ENCODE data around the gene OOSP1.
A peak's percentile ranks its signal among the peaks of the same experiment; 100 is the strongest.
"Not testable (repeated sequence)": the region's sequence is repeated elsewhere in the genome, so short reads cannot be mapped to it uniquely, and the experiment has no call there.

OOSP1 gene

DNA sequence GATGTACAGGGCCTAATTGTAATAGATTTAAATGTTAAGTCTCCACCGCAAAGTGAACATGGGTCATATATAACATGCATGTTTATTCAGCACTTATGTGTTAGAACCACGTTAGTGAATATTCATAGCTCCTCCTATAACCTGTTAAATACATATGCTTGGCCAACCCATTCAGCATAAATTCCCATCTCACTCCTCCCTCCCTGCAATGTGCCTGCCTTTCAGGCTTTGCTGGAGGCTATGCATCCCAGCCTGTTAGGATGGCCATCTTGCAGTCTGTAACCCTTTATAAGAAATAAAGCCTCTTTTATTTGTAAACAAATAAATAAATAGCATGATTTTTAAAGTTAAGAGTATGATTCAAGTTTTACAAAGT is 23.9 kb downstream of the OOSP1 start:
- peak in 1 of 2 experiments; percentile 40 for DNase-seq

DNA sequence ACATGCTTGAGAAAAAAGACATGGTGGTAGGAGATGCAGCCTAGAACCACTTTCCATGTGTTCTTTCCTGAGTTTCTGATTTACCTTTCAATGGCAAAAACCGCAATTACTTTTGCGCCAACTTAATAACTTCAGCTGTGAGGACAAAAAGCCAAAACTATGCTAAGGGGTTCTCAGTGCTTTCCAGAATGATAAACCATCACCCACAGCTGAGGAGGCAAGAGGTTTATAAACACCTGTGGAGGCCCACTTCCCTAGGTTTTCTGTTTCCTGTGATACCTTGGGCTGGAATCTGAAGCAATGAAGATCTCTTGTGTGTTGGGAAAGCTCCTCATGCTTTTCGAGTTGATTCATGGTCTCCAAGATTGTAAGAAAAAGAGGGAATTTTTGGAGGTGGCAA is 25.5 kb downstream of the OOSP1 start, which contains the start of gene OOSP4A:
TSS of gene OOSP4A (plus strand) at position 301 of the 400 bp plus-strand sequence. CDS start at position 301, 0 bp downstream.
- DNase-seq = no peak

DNA sequence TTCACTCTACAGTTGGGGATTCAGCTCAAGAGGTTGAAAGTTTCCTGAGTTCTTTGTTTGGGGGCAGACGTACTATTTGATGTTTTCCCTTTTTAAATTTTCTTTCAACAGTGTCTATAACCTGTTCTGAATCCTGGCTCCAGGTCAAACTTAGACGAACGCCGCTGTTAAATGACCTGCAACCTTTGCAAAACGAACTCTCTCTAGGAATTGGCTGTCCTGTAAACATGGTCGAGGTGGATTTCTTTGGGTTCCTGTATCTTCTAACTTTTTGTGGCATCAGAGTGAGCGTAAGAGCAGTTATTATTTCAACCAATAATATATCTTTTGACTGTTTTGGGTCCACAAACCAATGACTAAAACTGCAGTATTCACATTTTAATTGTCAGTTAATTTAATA is 27.2 kb downstream of the OOSP1 start:
- DNase-seq = no peak

DNA sequence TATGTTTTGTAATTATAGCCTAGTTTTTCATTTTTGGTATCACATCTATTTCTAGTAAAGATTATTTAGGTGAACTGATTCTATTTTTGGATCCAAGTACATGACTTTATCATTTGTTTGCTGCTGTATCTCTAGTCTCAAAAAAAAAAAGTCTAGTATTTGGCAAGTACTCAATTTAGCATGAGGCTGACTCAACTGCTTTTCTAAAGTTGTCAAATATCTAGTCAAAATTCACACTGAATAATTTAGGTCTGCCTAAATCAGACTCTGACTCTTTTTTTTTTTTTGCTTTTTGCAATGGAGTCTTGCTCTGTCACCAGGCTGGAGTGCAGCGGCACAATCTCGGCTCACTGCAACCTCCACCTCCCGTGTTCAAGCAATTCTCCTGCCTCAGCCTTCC is 28.0 kb downstream of the OOSP1 start:
- no peak for DNase-seq

DNA sequence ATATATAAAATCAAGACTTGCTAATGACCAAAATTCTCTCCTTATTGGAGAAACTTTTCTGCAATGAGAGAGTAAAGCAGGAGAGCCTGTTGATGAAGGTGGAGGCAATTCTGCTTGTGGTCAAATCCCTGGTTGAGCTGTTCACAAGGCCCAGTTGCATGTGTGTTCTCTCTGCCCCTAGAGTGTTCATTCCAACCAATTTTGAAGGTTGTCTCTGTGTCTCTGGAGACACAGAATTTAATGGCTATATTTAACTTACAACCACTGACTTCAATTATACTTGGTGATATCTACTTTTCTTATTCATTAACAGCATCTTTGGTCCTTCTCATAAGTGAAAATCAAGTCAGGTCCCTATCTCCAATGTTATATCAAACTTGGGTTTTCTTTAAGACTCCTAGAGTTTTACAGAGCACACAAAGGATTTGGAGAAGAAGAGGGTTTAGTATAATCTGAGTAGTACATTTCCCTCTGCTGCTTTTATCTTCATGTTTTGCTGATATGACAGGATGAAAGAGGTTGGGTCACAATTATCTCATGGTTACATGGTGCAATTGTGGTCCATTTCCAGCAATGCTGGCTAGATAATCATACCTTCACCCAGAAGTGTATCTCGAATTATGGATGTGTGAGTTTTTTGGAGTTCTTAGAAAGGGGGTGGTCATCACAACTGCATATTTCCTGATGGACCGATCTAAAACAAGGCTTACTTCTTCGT is 29.6 kb downstream of the OOSP1 start:
- no peak for DNase-seq

DNA sequence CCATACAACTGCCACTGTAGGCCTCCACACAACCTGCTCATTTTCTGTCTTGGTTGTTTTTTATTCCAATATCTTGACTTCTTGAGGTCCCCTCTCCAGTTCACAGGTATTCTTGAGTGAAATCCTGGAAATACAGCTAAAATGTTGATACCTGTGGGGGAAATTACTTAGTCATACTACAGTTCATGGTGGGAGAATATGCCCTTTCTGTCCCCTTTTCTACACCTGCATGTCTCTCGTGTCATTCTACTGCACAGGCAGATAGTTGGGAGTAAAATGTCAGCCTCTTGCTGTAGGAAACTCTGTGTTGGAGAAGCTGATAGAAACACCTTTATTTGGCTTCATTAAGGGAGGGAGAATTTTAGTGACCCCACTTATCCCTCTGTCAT is 30.2 kb downstream of the OOSP1 start:
- no peak for DNase-seq

DNA sequence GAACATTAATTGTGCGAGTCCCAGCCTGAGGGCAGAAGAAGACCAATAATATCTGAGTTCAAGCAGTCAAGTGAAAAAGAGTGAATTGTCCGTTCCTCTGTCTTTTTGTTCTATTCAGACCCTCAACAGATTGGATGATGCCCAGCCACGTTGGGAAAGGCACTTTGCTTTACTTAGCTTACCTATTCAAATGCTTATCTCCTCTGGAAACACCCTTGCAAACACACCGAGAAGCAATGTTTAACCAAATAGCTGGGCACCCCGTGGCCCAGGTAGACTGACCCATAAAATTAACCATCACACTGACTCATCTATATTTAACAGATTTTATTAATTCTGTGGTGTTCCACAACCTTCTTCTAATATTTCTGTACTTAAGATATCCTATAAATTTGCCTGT is 34.9 kb downstream of the OOSP1 start:
- DNase-seq = no peak

DNA sequence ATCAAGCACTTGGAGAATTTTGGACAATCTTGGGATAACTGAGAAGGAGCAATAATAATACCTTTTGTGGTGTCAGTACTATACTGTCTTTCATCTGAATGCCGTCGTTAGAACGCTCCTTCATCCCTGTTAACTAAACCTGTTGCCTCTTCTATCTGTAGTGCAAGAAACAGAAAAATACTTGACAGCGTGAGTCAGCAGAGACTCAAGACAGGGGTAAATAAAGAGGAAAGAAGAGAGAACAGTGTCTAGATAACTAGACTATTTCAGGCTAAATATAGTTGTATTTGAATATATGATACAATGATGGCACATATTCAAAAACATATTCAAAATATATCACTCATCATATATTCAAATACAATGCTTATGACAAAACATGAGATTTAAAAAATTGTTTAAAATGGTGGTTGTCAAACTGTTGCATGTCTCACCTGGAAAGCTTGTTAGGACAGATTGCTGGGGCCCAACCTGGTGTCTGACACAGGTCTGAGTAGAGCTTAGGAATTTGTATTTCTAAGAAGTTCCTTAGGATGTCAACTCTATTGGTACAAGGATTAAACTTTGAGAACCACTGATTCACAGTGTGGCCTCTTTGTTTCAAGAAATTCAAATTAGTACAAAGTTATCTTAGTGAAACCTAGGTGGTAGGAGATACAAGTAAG is 43.0 kb downstream of the OOSP1 start:
- peak in 1 of 2 experiments; percentile 22 for DNase-seq

DNA sequence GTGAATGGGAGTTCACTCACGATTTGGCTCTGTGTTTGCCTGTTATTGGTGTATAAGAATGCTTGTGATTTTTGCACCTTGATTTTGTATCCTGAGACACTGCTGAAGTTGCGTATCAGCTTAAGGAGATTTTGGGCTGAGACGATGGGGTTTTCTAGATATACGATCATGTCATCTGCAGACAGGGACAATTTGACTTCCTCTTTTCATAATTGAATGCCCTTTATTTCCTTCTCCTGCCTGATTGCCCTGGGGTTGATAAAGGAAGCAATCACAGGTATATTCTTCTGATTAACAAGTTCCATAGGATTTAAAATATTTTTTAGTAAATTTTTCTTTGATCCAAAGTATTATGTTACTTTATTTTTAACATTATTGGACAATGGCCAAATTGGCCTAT is 43.8 kb downstream of the OOSP1 start:
- not testable (repeated sequence) for DNase-seq

DNA sequence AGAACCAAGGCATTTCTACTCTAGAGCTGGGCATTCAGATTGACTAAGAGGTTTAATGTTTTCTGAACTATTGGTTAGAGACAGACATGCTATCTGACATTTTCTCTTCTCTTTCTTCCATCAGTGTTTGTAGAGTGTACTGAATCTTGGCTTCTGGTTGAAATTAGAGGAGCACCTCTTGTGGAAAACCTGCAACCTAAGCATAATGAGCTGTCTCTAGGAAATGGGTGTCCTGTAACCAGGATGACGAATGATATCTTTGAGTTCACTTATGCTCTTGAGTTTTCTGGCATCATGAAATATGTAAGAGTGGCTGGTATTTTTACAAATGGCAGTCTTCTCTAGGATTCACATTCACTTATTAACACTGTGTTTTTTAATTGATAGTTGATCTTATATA is 45.0 kb downstream of the OOSP1 start:
- no peak for DNase-seq

DNA sequence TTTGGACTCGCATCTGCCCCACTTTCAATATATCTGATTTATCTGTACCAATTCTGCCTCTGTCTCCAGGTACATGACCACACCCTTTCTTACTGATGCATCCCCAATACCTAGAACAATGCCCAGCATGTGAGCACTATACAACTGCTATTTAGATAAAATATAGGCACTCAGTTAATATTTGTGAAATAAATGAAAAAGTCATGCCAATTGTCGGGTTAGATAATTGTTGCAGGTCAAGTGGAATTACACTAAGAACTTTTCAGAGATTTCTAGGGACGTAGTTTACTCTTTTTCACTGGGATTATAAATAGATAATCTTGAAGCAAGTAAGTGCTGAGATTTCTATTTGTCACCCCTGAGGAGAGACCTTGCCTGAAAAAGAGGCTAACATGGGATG is 46.1 kb downstream of the OOSP1 start:
- no peak for DNase-seq

DNA sequence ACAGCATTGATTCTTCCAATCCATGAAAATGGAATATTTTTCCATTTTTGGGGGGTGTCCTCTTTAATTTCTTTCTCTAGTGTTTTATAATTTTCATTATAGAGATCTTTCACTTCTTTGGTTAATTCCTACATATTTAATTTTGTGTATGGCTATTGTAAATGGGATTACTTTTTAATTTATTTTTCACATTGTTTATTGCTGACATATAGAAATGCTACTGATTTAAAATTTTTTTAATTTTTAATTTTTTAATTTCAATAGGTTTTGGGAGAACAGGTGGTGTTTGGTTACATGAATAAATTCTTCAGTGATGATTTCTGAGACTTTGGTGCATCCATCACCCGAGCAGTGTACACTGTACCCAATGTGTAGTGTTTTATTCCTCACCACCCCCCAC is 52.2 kb downstream of the OOSP1 start:
- DNase-seq = no peak

DNA sequence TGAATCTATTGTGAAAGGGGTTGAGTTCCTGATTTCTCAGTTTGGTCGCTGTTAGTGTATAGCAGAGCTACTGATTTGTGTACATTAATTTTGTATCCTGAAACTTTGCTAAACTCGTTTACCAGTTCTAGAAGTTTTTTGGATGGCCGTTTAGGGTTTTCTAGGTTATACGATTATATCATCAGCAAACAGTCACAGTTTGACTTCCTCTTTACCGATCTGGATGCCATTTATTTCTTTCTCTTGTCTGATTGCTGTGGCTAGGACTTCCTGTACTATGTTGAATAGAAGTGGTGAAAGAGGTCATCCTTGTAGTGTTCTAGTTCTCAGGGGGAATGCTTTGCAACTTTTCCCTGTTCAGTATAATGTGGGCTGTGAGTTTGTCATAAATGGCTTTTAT is 54.2 kb downstream of the OOSP1 start:
- DNase-seq = no peak

DNA sequence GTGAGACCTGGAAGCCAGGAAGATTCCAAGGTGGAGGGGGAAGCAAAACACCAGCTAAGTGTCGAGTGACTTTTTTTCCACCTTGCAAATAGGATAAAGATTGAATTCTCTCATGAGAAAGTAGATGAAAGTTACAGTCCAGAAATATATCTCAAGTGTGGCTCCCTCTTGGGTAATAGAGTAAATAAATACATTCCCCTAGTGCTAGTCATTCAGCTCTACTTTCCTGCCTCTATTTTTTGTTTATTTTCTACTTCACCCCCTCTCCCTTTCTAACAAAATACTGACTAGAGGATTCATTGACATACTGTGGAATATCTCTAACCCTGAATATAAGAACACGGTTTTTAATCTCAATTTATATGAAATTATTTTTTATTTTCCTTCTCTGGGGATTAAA is 59.6 kb downstream of the OOSP1 start:
- no peak for DNase-seq

DNA sequence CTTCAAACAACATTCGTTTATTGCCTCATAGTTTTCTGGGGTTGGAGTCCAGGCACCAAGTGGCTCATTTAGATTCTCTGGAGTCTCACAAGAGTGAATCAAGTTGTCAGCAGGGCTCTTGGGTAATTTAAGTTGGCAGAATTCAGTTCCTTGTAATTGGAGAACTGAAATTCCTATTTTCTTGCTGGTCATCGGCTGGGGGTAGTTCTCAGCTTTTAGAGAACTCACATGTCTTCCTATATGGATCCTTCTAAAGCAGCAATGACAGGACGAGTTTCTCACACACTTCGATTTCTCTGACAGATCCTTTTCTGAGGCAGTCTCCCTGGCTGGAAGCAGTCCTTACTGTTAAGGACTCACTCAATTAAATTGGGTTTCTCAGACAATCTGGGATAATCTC is 61.5 kb downstream of the OOSP1 start:
- DNase-seq = no peak

DNA sequence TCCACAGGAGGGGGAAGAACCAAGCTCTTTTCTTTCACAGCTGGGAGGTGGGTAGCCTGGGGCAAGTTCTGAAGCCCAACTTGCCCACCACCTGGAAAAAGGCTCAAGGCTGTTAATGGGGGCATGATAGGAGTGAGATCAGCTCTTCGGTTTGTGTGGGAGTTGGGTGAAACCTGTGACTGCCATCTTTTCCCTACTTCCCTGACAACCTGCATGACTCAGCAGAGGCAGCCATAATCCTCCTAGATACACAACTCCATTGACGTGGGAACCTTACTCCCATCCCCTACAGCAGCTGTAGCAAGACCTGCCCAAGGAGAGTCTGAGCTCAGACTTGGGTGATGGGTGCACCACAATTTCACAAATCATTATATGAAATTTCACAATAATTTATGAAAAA is 65.5 kb downstream of the OOSP1 start:
- DNase-seq = no peak

DNA sequence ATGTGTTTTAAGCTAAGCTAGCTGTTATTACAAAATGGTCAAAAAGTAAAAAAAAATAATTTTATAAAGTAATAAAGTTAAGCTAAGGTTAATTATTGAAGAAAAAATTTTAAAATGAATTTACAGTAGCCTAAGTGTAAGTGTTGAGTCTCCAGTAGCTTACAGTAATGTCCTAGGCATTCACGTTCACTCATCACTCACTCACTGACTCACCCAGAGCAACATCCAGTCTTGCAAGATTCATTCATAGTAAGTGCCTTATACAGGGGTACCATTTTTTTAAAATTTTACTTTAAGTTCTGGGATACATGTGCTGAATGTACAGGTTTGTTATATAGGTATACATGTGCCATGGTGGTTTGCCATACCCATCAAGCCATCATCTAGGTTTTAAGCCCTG is 67.1 kb downstream of the OOSP1 start:
- no peak for DNase-seq
